ENCODE data around the gene INTS11. TPM values are rescaled to one million over a fixed set of nuclear protein-coding genes. Genes with fewer than 3 reads are reported as not detected.

INTS11 gene
- total RNA-seq, 2 donors from 2014 or later: 48.5 to 60.0 TPM

- no peak for ATAC-seq
- intact Hi-C loops (cut with DNase I): no loop called here
- DNase-seq: no peak
These were observed 8.5 kb upstream of the INTS11 start for GRCh38 chr1:1332774-1333480.

DNA sequence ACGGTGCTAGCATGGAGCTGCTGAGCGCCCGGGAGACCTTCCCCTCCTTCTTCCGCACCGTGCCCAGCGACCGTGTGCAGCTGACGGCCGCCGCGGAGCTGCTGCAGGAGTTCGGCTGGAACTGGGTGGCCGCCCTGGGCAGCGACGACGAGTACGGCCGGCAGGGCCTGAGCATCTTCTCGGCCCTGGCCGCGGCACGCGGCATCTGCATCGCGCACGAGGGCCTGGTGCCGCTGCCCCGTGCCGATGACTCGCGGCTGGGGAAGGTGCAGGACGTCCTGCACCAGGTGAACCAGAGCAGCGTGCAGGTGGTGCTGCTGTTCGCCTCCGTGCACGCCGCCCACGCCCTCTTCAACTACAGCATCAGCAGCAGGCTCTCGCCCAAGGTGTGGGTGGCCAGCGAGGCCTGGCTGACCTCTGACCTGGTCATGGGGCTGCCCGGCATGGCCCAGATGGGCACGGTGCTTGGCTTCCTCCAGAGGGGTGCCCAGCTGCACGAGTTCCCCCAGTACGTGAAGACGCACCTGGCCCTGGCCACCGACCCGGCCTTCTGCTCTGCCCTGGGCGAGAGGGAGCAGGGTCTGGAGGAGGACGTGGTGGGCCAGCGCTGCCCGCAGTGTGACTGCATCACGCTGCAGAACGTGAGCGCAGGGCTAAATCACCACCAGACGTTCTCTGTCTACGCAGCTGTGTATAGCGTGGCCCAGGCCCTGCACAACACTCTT lies 7.7 kb upstream of the INTS11 start:
- DNase-seq: no peak
- no peak for ATAC-seq
- intact Hi-C loops (cut with DNase I): no loop called here

GRCh38 chr1:1331068-1331965 lies 6.9 kb upstream of the INTS11 start, which contains the start of gene TAS1R3:
Gene TAS1R3, plus strand, starts transcription at chr1:1331280. Its CDS starts 66 bp downstream, at chr1:1331346.
- DNase-seq (no peak), ATAC-seq (no peak)
- intact Hi-C loops (cut with DNase I): no loop called here

DNA sequence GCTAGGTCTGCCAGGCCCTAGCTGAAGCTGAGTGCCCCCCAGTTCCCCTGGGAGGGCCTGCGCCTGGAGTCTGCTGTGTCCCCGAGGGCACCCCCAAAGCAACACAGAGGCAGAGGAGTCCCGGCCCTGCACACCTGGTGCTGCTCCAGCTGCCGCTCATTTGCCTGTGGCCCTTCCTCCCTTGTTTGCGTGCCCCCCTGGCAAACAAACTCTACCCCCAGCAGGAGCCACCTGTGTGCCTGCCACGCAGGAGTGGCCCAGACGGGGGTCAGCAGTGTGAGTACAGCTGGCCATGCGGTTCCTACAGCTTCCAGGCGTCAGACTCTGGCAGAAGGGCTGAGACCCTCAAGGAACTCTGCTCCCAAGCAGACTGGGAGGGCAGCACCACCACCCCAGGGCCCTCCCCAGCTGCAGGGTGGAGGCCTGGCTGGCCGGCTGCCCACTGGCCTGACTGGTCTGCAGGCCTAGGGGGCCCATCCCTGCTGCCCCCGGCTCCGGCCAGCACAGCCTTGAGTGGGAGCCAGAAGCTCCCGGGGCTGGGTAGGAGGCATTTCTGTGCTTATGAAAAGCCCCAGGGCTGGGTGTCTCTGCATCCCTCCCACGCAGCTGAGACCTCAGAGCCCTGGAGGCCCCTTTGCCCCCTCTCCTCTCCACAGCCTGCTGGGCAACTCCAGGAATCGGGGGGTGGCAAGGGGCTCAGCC lies 6.1 kb upstream of the INTS11 start:
- DNase-seq (no peak), ATAC-seq (no peak)
- intact Hi-C loops (cut with DNase I): no loop called here

DNA sequence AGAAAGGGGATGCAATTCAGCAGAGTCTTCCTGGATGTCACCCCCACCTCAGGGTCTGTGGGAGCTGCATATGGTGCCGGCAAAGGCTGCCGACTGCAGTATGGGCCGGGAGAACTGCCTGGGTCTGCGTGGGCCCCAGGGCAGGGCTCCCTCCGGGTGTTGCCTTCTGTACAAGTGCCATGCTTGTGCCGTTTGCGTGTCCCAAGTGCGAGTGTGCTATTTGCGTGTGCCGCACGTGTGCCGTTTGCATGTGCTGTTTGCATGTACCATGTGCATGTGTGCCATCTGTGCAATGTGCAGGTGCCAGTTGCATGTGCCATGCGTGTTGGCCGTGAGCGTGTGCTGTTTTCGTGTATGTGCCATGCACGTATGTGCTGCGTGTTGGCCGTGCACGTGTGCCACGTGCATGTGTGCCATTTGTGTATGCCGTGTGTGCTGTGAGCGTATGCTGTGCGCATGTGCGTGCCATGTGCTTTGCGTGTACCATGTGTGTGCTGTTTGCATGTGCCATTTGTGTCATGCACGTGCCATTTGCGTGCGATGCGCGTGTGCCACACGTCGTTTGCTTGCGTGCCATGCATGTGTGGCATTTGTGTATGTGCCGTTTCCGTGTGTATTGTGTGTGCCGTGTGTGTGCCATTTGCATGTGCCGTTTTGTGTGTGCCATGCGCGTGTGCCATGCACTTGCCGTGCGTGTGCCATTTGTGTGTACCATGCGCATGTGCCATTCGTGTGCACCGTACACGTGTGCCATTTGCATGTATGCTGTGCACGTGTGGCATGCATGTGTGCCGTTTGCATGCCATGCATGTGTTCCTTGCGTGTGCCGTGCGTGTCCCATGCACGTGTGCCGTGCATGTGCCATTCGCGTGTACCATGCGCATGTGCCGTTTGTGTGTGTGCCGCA lies 5.1 kb upstream of the INTS11 start:
- intact Hi-C loops (cut with DNase I): no loop called here
- DNase-seq (no peak), ATAC-seq (no peak)

- ATAC-seq: no peak
- intact Hi-C loops (cut with DNase I): no loop called here
These were observed 3.8 kb upstream of the INTS11 start for GRCh38 chr1:1328254-1328653.

DNA sequence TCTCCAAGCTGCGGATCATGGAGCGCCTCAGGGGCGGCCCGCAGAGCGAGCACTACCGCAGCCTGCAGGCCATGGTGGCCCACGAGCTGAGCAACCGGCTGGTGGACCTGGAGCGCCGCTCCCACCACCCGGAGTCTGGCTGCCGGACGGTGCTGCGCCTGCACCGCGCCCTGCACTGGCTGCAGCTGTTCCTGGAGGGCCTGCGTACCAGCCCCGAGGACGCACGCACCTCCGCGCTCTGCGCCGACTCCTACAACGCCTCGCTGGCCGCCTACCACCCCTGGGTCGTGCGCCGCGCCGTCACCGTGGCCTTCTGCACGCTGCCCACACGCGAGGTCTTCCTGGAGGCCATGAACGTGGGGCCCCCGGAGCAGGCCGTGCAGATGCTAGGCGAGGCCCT lies 2.8 kb upstream of the INTS11 start:
- DNase-seq (no peak), ATAC-seq (no peak)
- intact Hi-C loops (cut with DNase I): no loop called here

More at GRCh38 chr1:1328254-1328653, 3.8 kb upstream of the INTS11 start:
- DNase-seq: no peak

DNA sequence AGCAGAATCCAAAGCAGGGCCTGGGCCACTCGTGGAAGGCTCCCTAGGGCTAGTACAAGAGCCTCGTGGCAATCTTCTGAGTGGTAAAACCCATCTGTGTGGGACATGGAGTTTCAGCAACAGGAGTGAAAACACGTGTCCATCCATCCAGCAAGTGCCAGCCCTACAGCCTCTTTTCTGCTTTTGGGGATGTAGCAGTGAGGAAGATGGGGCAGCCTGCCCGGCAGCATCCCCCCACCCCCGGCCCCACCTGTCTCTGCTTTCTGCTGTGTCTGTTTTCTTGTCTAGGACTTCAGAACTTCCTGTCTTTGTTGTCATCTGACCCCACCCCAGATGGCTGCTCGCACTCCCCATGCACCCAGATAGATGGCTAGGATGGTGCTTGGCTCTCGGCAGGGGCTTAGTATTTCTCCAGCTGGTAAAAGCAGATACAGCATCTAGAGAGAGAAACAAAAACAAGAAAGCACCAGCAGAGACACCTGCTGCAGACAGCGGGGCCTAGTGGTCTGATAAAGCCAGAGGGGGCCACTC lies 1.7 kb upstream of the INTS11 start:
- DNase-seq: no peak
- no peak for ATAC-seq
- intact Hi-C loops (cut with DNase I): no loop called here

DNA sequence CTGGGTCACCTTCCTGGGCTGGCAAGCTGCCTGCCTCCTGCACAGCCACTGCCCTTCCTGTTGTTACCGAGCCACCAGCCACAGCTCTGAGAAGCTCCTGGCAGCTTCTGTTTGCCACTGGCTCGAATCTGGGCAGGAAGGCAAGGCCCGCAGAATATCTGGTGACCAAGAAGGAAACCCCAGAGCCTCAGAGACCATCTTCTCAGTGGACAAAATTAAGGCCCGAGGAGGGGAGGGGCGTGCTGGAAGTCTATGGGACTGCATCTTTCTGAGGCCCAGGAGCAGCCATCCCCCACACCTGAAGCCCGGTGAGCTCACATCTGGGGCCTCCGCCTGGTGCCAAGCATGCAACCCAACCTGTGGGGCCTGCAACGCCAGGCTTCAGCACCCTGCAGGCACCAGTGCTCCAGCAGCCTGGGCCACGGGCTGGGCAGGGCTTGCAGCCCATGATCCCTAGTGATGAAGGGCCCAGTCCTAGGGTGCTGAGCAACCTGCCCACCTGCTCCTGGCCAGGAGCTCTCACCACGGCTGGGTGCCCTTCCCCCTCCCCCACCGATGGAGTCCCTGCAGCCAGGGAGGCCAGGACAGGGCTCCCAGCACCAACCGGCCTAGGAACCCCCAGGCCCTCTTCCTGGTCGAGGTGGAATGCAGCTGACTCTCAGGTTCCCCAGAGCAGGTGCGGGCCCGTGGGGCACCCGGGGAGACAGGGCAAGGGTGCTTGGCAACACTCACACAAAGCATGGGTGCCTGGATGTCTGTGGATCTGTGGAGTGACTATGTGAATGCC lies 1.0 kb upstream of the INTS11 start:
- intact Hi-C loops (cut with DNase I): no loop called here
- DNase-seq: no peak
- peak in 1 of 2 donors; percentile 38 for ATAC-seq

- no peak for ATAC-seq
- DNase-seq: no peak
- intact Hi-C loops (cut with DNase I): no loop called here
These were observed 356 bp downstream of the INTS11 start for GRCh38 chr1:1324084-1324523.

DNA sequence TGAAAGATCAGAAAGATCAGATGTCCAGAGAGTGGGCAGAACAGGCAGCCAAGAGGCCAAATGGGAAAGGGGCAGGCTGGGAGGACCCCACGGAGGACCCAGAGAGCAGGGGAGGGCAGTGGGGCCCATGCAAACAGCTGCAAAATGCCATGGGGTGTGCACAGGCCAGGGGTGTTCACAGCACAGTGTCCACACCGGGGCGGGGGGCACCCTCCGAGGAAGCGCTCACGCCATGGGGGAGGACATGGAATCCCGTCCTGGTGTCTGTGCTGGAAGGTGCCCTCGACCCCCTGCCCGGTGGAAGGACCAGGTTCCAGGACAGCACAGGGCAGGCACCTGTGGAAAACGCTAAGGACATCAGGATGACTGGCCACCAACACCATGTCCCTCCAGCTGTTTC lies 1.5 kb downstream of the INTS11 start:
- intact Hi-C loops (cut with DNase I): no loop called here
- DNase-seq (no peak), ATAC-seq (no peak)

DNA sequence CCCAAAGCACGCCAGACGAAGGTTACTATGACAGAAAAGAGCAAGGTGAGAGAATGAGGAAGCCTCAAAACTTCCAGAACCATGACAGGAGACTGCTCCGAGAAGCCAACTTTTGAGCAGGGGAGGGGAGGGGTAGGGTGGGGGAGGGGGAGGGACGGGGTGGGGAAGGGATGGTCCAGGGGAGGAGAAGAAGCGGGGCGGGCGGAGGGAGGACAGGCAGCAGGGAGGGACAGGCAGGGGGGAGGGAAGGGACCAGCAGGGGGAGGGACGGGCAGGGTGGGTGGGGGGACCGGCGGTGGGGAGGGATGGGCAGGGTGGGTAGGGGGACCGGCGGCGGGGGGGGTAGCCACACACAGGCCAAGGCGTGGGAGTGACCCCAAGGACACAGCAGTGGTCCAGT lies 2.0 kb downstream of the INTS11 start:
- DNase-seq: no peak
- ATAC-seq: no peak
- intact Hi-C loops (cut with DNase I): no loop called here

DNA sequence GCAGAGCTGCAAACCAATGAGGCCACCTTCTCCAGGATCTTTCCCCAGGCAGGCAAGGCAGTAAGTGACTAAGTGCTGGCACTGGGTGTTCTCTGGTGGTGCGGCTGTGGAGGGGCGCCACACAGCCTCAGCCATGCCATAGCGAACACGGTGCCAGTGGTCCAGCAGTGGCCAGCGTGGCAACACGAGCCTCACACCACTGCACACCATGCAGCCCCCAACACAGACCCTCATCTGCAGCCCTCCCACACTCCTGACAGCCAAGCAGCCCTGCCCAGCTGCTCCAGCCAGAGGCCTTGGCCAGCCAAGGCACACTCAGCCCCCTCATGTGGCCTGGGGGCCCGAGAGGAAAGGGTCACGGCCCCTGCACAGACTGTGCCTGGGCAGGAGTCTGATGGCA lies 3.0 kb downstream of the INTS11 start:
- DNase-seq (no peak), ATAC-seq (no peak)
- intact Hi-C loops (cut with DNase I): no loop called here

GRCh38 chr1:1320666-1321448 lies 3.6 kb downstream of the INTS11 start:
- intact Hi-C loops (cut with DNase I): no loop called here
- ATAC-seq (no peak), DNase-seq (no peak)

DNA sequence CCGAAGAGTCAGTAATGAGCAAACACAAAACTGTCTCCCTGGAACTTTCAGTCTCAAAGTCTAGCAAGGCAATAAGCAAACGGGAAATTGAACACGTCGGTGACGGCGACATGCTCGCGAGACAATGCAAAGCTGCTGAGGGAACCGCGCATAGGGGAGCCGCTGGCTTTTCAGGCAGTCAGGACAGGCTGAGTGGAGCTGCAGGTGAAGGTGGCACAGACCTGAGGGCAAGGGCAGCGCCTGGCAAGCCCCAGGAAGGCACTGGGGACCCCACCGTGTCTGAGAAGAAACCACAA lies 4.9 kb downstream of the INTS11 start:
- intact Hi-C loops (cut with DNase I): no loop called here
- no peak for ATAC-seq
- DNase-seq: no peak

GRCh38 chr1:1318777-1319645 lies 5.4 kb downstream of the INTS11 start:
- DNase-seq (no peak), ATAC-seq (no peak)
- intact Hi-C loops (cut with DNase I): no loop called here
